ENCODE results near the gene FKBP1B. TPM values are rescaled to one million over a fixed set of nuclear protein-coding genes. Genes with fewer than 3 reads are reported as not detected.
A peak's percentile ranks its signal among the peaks of the same experiment; 100 is the strongest.

Gene FKBP1B
- total and polyA plus RNA-seq, 3 experiments from 2014 or later = 2.5 to 5.3 (median 3.7) TPM

- peaks cover 0 to 3% (median 0%) of the 10 kb centered on the region in 3 donors for H3K36me3 Mint-ChIP-seq
- POLR2A ChIA-PET = interaction anchor here (0.7 to 2.3 kb wide), 5 partner anchors 26 to 121 kb away, joined by 3 to 27 read pairs (median 4); partner anchors contain the start of genes ATAD2B, SF3B6, TP53I3 and UBXN2A
- no peak for DNase-seq
- H3K27me3 Mint-ChIP-seq = no peaks in the 10 kb centered on the region
- H3K9me3 ChIP-seq (ENCODE audit: low read length) = no peaks in the 10 kb centered on the region
- H3K4me3 Mint-ChIP-seq = peak overlapping the region; percentile 87 to 98 (median 93)
- CTCF ChIA-PET = interaction anchor here (0.7 to 2.7 kb wide), 4 partner anchors 22 to 122 kb away, joined by 3 to 16 read pairs (median 8); partner anchors contain the start of genes ATAD2B and TP53I3
- peaks cover 22% of the 10 kb centered on the region for H3K4me1 ChIP-seq (ENCODE audit: insufficient read depth, low read length)
- peak overlapping the region in 5 of 8 donors; percentile 31 to 97 (median 95) for H3K27ac Mint-ChIP-seq
- H3K9me3 Mint-ChIP-seq = no peaks in the 10 kb centered on the region
- H3K4me1 Mint-ChIP-seq = peaks cover 28 to 42% (median 40%) of the 10 kb centered on the region in 3 donors
- H3K4me3 ChIP-seq (ENCODE audit: low read length) = peak overlapping the region; percentile 29
- H3K27me3 ChIP-seq (ENCODE audit: insufficient read depth, low read length, poor library complexity, severe bottlenecking) = peaks cover 7% of the 10 kb centered on the region
- H3K36me3 ChIP-seq (ENCODE audit: insufficient read depth, low read length) = no peaks in the 10 kb centered on the region
- H3K27ac ChIP-seq (ENCODE audit: low read depth, low read length) = no peak overlapping the region
Measured at GRCh38 chr2:24047703-24048033, 1.9 kb upstream of the FKBP1B start.

GRCh38 chr2:24048769-24049484 is 614 bp upstream of the FKBP1B start:
- Mint-ChIP-seq H3K9me3 (no peaks in the 10 kb centered on the region), H3K36me3 (peaks cover 0 to 3% (median 0%) of the 10 kb centered on the region in 3 donors), H3K4me1 (peaks cover 22 to 36% (median 35%) of the 10 kb centered on the region in 3 donors), H3K27me3 (peaks cover 0 to 2% of the 10 kb centered on the region in 2 donors), H3K4me3 (peak overlapping the region in 2 of 7 donors; percentile 82 to 92), H3K27ac (peak overlapping the region in 3 of 8 donors; percentile 22 to 58 (median 45))
- peak overlapping the region; percentile 51 for H3K4me3 ChIP-seq (ENCODE audit: low read length)
- H3K9me3 ChIP-seq (ENCODE audit: low read length) = no peaks in the 10 kb centered on the region
- no peaks in the 10 kb centered on the region for H3K36me3 ChIP-seq (ENCODE audit: insufficient read depth, low read length)
- POLR2A ChIA-PET = interaction anchor here (0.7 to 1.4 kb wide), 3 partner anchors 27 to 122 kb away, joined by 3 to 7 read pairs (median 3); partner anchors contain the start of genes ATAD2B and SF3B6
- peak in 1 of 5 donors; percentile 5 for DNase-seq
- CTCF ChIA-PET = interaction anchor here (2.5 to 3.2 kb wide), 2 partner anchors 35 to 122 kb away, joined by 11 to 14 read pairs; partner anchors contain the start of genes ATAD2B and TP53I3
- H3K4me1 ChIP-seq (ENCODE audit: insufficient read depth, low read length) = peaks cover 22% of the 10 kb centered on the region
- peaks cover 7% of the 10 kb centered on the region for H3K27me3 ChIP-seq (ENCODE audit: insufficient read depth, low read length, poor library complexity, severe bottlenecking)
- no peak overlapping the region for H3K27ac ChIP-seq (ENCODE audit: low read depth, low read length)

- H3K4me1 ChIP-seq (ENCODE audit: insufficient read depth, low read length) = peaks cover 22% of the 10 kb centered on the region
- H3K4me3 Mint-ChIP-seq = peak overlapping the region in 2 of 7 donors; percentile 30 to 92
- peaks cover 7% of the 10 kb centered on the region for H3K27me3 ChIP-seq (ENCODE audit: insufficient read depth, low read length, poor library complexity, severe bottlenecking)
- H3K9me3 ChIP-seq (ENCODE audit: low read length) = no peaks in the 10 kb centered on the region
- CTCF ChIA-PET = interaction anchor here (1.1 to 3.2 kb wide), 4 partner anchors 26 to 123 kb away, joined by 3 to 14 read pairs (median 8); partner anchors contain the start of genes ATAD2B, SF3B6 and TP53I3
- no peaks in the 10 kb centered on the region for H3K9me3 Mint-ChIP-seq
- POLR2A ChIA-PET = no interaction called here
- DNase-seq = no peak
- no peak overlapping the region for H3K27ac ChIP-seq (ENCODE audit: low read depth, low read length)
- H3K27ac Mint-ChIP-seq = no peak overlapping the region
- peaks cover 19 to 30% (median 29%) of the 10 kb centered on the region in 3 donors for H3K4me1 Mint-ChIP-seq
- peaks cover 0 to 2% of the 10 kb centered on the region in 2 donors for H3K27me3 Mint-ChIP-seq
- no peaks in the 10 kb centered on the region for H3K36me3 ChIP-seq (ENCODE audit: insufficient read depth, low read length)
- H3K4me3 ChIP-seq (ENCODE audit: low read length) = peak overlapping the region; percentile 51
- peaks cover 0 to 3% (median 0%) of the 10 kb centered on the region in 3 donors for H3K36me3 Mint-ChIP-seq
Measured at GRCh38 chr2:24050041-24050979, 769 bp downstream of the FKBP1B start.

- Histone ChIP-seq H3K9me3 (ENCODE audit: low read length) (no peaks in the 10 kb centered on the region), H3K4me1 (ENCODE audit: insufficient read depth, low read length) (peaks cover 14% of the 10 kb centered on the region), H3K36me3 (ENCODE audit: insufficient read depth, low read length) (no peaks in the 10 kb centered on the region), H3K27ac (ENCODE audit: low read depth, low read length) (no peak overlapping the region), H3K4me3 (ENCODE audit: low read length) (no peak overlapping the region), H3K27me3 (ENCODE audit: insufficient read depth, low read length, poor library complexity, severe bottlenecking) (peaks cover 7% of the 10 kb centered on the region)
- H3K27ac Mint-ChIP-seq = no peak overlapping the region
- no peak for DNase-seq
- H3K4me3 Mint-ChIP-seq = no peak overlapping the region
- H3K36me3 Mint-ChIP-seq = peaks cover 0 to 3% (median 0%) of the 10 kb centered on the region in 3 donors
- ChIA-PET POLR2A (no interaction called here), CTCF (interaction anchor here (1.3 to 3.2 kb wide), 2 partner anchors 27 to 32 kb away, joined by 3 to 14 read pairs; partner anchors contain the start of gene TP53I3)
- H3K4me1 Mint-ChIP-seq = peaks cover 13 to 21% (median 20%) of the 10 kb centered on the region in 3 donors
- H3K9me3 Mint-ChIP-seq = no peaks in the 10 kb centered on the region
- peaks cover 0 to 2% of the 10 kb centered on the region in 2 donors for H3K27me3 Mint-ChIP-seq
Measured at GRCh38 chr2:24051833-24052232, 2.3 kb downstream of the FKBP1B start.

GRCh38 chr2:24052951-24053350 is 3.4 kb downstream of the FKBP1B start:
- Mint-ChIP-seq H3K4me3 (peak overlapping the region in 1 of 7 donors; percentile 57), H3K36me3 (no peaks in the 10 kb centered on the region), H3K4me1 (peaks cover 4 to 11% (median 9%) of the 10 kb centered on the region in 3 donors), H3K27me3 (peaks cover 0 to 2% of the 10 kb centered on the region in 2 donors), H3K27ac (no peak overlapping the region), H3K9me3 (no peaks in the 10 kb centered on the region)
- ChIA-PET CTCF (no interaction called here), POLR2A (interaction anchor here (0.8 kb wide), 1 partner anchor 20 kb away, joined by 3 read pairs; no protein-coding TSS in a partner anchor)
- peaks cover 9% of the 10 kb centered on the region for H3K4me1 ChIP-seq (ENCODE audit: insufficient read depth, low read length)
- H3K27me3 ChIP-seq (ENCODE audit: insufficient read depth, low read length, poor library complexity, severe bottlenecking) = peaks cover 7% of the 10 kb centered on the region
- no peaks in the 10 kb centered on the region for H3K36me3 ChIP-seq (ENCODE audit: insufficient read depth, low read length)
- no peak for DNase-seq
- no peaks in the 10 kb centered on the region for H3K9me3 ChIP-seq (ENCODE audit: low read length)
- no peak overlapping the region for H3K27ac ChIP-seq (ENCODE audit: low read depth, low read length)
- no peak overlapping the region for H3K4me3 ChIP-seq (ENCODE audit: low read length)

GRCh38 chr2:24054366-24055010 is 4.9 kb downstream of the FKBP1B start:
- Histone ChIP-seq H3K4me3 (ENCODE audit: low read length) (no peak overlapping the region), H3K27me3 (ENCODE audit: insufficient read depth, low read length, poor library complexity, severe bottlenecking) (peaks cover 7% of the 10 kb centered on the region), H3K36me3 (ENCODE audit: insufficient read depth, low read length) (no peaks in the 10 kb centered on the region), H3K27ac (ENCODE audit: low read depth, low read length) (no peak overlapping the region), H3K4me1 (ENCODE audit: insufficient read depth, low read length) (peaks cover under 1% of the 10 kb centered on the region), H3K9me3 (ENCODE audit: low read length) (no peaks in the 10 kb centered on the region)
- peaks cover 0 to 2% of the 10 kb centered on the region in 2 donors for H3K27me3 Mint-ChIP-seq
- CTCF ChIA-PET = no interaction called here
- DNase-seq = no peak
- H3K36me3 Mint-ChIP-seq = no peaks in the 10 kb centered on the region
- peak overlapping the region in 1 of 8 donors; percentile 30 for H3K27ac Mint-ChIP-seq
- H3K4me3 Mint-ChIP-seq = peak overlapping the region in 2 of 7 donors; percentile 25 to 52
- H3K9me3 Mint-ChIP-seq = no peaks in the 10 kb centered on the region
- POLR2A ChIA-PET = no interaction called here
- H3K4me1 Mint-ChIP-seq = peaks cover 0 to under 1% (median under 1%) of the 10 kb centered on the region in 3 donors

GRCh38 chr2:24055750-24056149 is 6.2 kb downstream of the FKBP1B start:
- peaks cover under 1% of the 10 kb centered on the region for H3K27me3 ChIP-seq (ENCODE audit: insufficient read depth, low read length, poor library complexity, severe bottlenecking)
- no peaks in the 10 kb centered on the region for H3K36me3 Mint-ChIP-seq
- no peaks in the 10 kb centered on the region for H3K4me1 ChIP-seq (ENCODE audit: insufficient read depth, low read length)
- no peak for DNase-seq
- ChIA-PET CTCF (no interaction called here), POLR2A (no interaction called here)
- H3K4me3 ChIP-seq (ENCODE audit: low read length) = no peak overlapping the region
- no peak overlapping the region for H3K27ac Mint-ChIP-seq
- H3K4me1 Mint-ChIP-seq = no peaks in the 10 kb centered on the region
- peaks cover 0 to 2% of the 10 kb centered on the region in 2 donors for H3K27me3 Mint-ChIP-seq
- H3K9me3 Mint-ChIP-seq = no peaks in the 10 kb centered on the region
- no peaks in the 10 kb centered on the region for H3K36me3 ChIP-seq (ENCODE audit: insufficient read depth, low read length)
- H3K4me3 Mint-ChIP-seq = no peak overlapping the region
- no peak overlapping the region for H3K27ac ChIP-seq (ENCODE audit: low read depth, low read length)
- H3K9me3 ChIP-seq (ENCODE audit: low read length) = no peaks in the 10 kb centered on the region
